HCT116 (cell line): ENCODE results near the gene ERN1. TPM values are rescaled to one million over a fixed set of nuclear protein-coding genes. Genes with fewer than 3 reads are reported as not detected.
A peak's percentile ranks its signal among the peaks of the same experiment; 100 is the strongest.

ENCODE experiments used
- ATAC-seq: fragments of 200-7000 bp; cut with Tn5 transposase; 2 replicates; pipeline ENCODE4 v1.9.1; 2020; ENCODE audit warnings: mild to moderate bottlenecking, moderate library complexity
- BruUV-seq: library from RNA; stranded (reverse); fragments of 400-500 nt; replicated peaks from 2 replicates; lab custom pipeline; 2021; lab: Mats Ljungman, UMichigan
- CTCF ChIA-PET: fragments of 300-600 bp; sonication (Branson Sonifier 250); formaldehyde crosslinking; loops from one replicate; lab custom pipeline; 2021; ENCODE audit warnings: antibody characterized with exemption; lab: Charles Lee
- POLR2A ChIA-PET: fragments of 300-600, 350-600 bp; sonication (Branson Sonifier 250); formaldehyde crosslinking; loops from one replicate; lab custom pipeline; 2021; ENCODE audit warnings: antibody characterized with exemption; lab: Charles Lee
- RAD21 ChIA-PET, 2 experiments: fragments of 300-600 bp; sonication (Branson Sonifier 250); formaldehyde crosslinking; loops; one replicate each; lab custom pipeline; 2023; ENCODE audit warnings: low total read pairs in 2 of 2; ENCODE audit not compliant: uncharacterized antibody in 2 of 2, unreplicated experiment in 2 of 2, low non-redundant PET in 1 of 2; lab: Charles Lee
- DNase-seq: peaks from one replicate; pipeline ENCODE4 v3.0.0-alpha.2; 2010; ENCODE audit warnings: low read depth, low spot score
- H2AFZ ChIP-seq: fragments of 200-600 bp; shearing (Covaris generic), sonication (generic); 2 replicates; pipeline ENCODE4 v1.6.1; 2017; ENCODE audit warnings: low read depth, mixed run types, mixed read lengths, antibody characterized with exemption, low read length; ENCODE audit not compliant: poor library complexity, severe bottlenecking
- H3K27ac ChIP-seq: 2 replicates; pipeline ENCODE4 v1.5.1; 2012; ENCODE audit warnings: low read depth, low read length
- H3K27me3 ChIP-seq: fragments of 200-600 bp; sonication (generic); 2 replicates; pipeline ENCODE4 v1.6.1; 2016; ENCODE audit warnings: mixed run types, low read length, mixed read lengths; ENCODE audit not compliant: insufficient read depth
- H3K36me3 ChIP-seq, 2 experiments: fragments of 200-500 bp in 1 of 2; fragments of 200-600 bp in 1 of 2; sonication (Bioruptor generic) in 1 of 2; sonication (generic) in 1 of 2; 2 replicates each; pipeline versions ENCODE4 v1.5.1 to v1.6.1; 2014 to 2016; ENCODE audit warnings: low read length in 2 of 2, inconsistent platforms in 1 of 2, mixed read lengths in 1 of 2, mixed run types in 1 of 2; ENCODE audit not compliant: insufficient read depth in 2 of 2, control insufficient read depth in 1 of 2
- H3K4me1 ChIP-seq, 2 experiments: fragments of 200-600 bp in 1 of 2; sonication (generic) in 1 of 2; 2 replicates each; pipeline versions ENCODE4 v1.5.1 to v1.6.1; 2012 to 2017; ENCODE audit warnings: low read length in 2 of 2, inconsistent platforms in 1 of 2, mild to moderate bottlenecking in 1 of 2, mixed read lengths in 1 of 2, mixed run types in 1 of 2, moderate library complexity in 1 of 2; ENCODE audit not compliant: insufficient read depth in 2 of 2, control insufficient read depth in 1 of 2
- H3K4me2 ChIP-seq: fragments of 200-600 bp; sonication (generic); 2 replicates; pipeline ENCODE4 v1.6.1; 2017; ENCODE audit warnings: mixed run types, low read length, mixed read lengths
- H3K4me3 ChIP-seq, 2 experiments: fragments of 200-600 bp in 1 of 2; sonication (generic) in 1 of 2; replicated peaks in 1 of 2; 2 replicates each; pipeline ENCODE4 v1.5.1; 2011 to 2016; ENCODE audit warnings: low read length in 2 of 2, control low read depth in 1 of 2, low read depth in 1 of 2, mild to moderate bottlenecking in 1 of 2, mixed read lengths in 1 of 2, mixed run types in 1 of 2
- H3K79me2 ChIP-seq: fragments of 200-600 bp; sonication (generic); 2 replicates; pipeline ENCODE4 v1.6.1; 2017; ENCODE audit warnings: mild to moderate bottlenecking, mixed run types, low read length, moderate library complexity, mixed read lengths; ENCODE audit not compliant: insufficient read depth
- H3K9ac ChIP-seq: fragments of 200-600 bp; sonication (generic); 2 replicates; pipeline ENCODE4 v1.6.1; 2016; ENCODE audit warnings: low read length, mixed read lengths
- H3K9me2 ChIP-seq: fragments of 200-600 bp; sonication (generic), shearing (Covaris generic); 2 replicates; pipeline ENCODE4 v1.6.1; 2017; ENCODE audit warnings: mixed run types, mild to moderate bottlenecking, moderate library complexity; ENCODE audit not compliant: insufficient read depth
- H3K9me3 ChIP-seq, 2 experiments: fragments of 200-500 bp in 1 of 2; fragments of 200-600 bp in 1 of 2; sonication (Bioruptor generic) in 1 of 2; sonication (generic) in 1 of 2; 2 replicates each; pipeline ENCODE4 v1.6.1; 2014 to 2017; ENCODE audit warnings: low read length in 2 of 2, mixed read lengths in 2 of 2, inconsistent platforms in 1 of 2, low read depth in 1 of 2, mild to moderate bottlenecking in 1 of 2, mixed run types in 1 of 2, moderate library complexity in 1 of 2; ENCODE audit not compliant: control insufficient read depth in 1 of 2, insufficient read depth in 1 of 2
- H4K20me1 ChIP-seq: fragments of 200-600 bp; sonication (generic), shearing (Covaris generic); 2 replicates; pipeline ENCODE4 v1.6.1; 2017; ENCODE audit warnings: mixed run types, mild to moderate bottlenecking, moderate library complexity; ENCODE audit not compliant: insufficient read depth
- EGR1 ChIP-seq: IDR thresholded peaks from 2 replicates; pipeline ENCODE4 v1.6.1; 2012; ENCODE audit warnings: low read depth
- POLR2AphosphoS5 ChIP-seq: IDR thresholded peaks from 2 replicates; pipeline ENCODE4 v1.6.1; 2011; ENCODE audit warnings: mild to moderate bottlenecking, low read depth, low read length, moderate library complexity
- RAD21 ChIP-seq: IDR thresholded peaks from 2 replicates; pipeline ENCODE4 v1.6.1; 2012; ENCODE audit warnings: low read depth, mild to moderate bottlenecking
- intact Hi-C: fragments of 100-400 bp; cut with micrococcal nuclease; formaldehyde crosslinking; loops from 2 replicates; pipeline ENCODE4 v1.10.0; 2022
- total RNA-seq: library from RNA; stranded (reverse); gene quantifications from one replicate; pipeline ENCODE4 v1.2.1, GENCODE V29; 2021; ENCODE audit not compliant: unreplicated experiment

ERN1 gene
- total RNA-seq, 1 experiment from 2014 or later: 28.2 TPM

- POLR2A ChIA-PET: interaction anchor here (1.2 kb wide), 1 partner anchor 71 kb away, joined by 3 read pairs; no protein-coding TSS in a partner anchor
- intact Hi-C loops: loop anchor here (1.0 kb wide), 1 partner anchor 70 kb away; no protein-coding TSS in a partner anchor
These were observed 140.2 kb downstream of the ERN1 start for GRCh38 chr17:63989622-63990345.

More at GRCh38 chr17:63989622-63990345, 140.2 kb downstream of the ERN1 start:
- no peaks in the 10 kb centered on the region for H3K36me3 ChIP-seq
- no peak for TF ChIP-seq POLR2AphosphoS5
- TF ChIP-seq RAD21: no peak
- TF ChIP-seq EGR1: no peak
- TF ChIP-seq, all 23 proteins: peak for 0
- Histone ChIP-seq H3K79me2 (no peaks in the 10 kb centered on the region), H3K27ac (no peak overlapping the region), H3K4me1 (peaks cover 7 to 20% of the 10 kb centered on the region in 2 experiments), H4K20me1 (no peaks in the 10 kb centered on the region), H3K9me3 (no peaks in the 10 kb centered on the region), H3K4me2 (peak overlapping the region; percentile 77; the same call in 1 of the 2 replicates), H3K27me3 (peaks cover 27% of the 10 kb centered on the region; the same call in 1 of the 2 replicates), H3K9me2 (no peaks in the 10 kb centered on the region), H2AFZ (no peak overlapping the region), H3K9ac (no peak overlapping the region), H3K4me3 (no peak overlapping the region)
- RAD21 ChIA-PET: interaction anchor here (0.8 to 1.6 kb wide), 4 partner anchors 39 to 144 kb away, joined by 3 to 6 read pairs (median 3); no protein-coding TSS in a partner anchor
- BruUV-seq: no TSS peak
- ATAC-seq: no peak; the same call in 1 of the 2 replicates
- DNase-seq: no peak
- CTCF ChIA-PET: interaction anchor here (0.8 to 7.3 kb wide), 14 partner anchors 9 to 144 kb away, joined by 3 to 77 read pairs (median 6); partner anchors contain the start of gene GH1

Other genes with a start within 250 kb of the ERN1 start
- gene GH2, start 248.2 kb downstream of the ERN1 start, total RNA-seq: not detected
- not detected for gene CSH1, start 233.6 kb downstream of the ERN1 start, total RNA-seq
- gene CSHL1, start 218.9 kb downstream of the ERN1 start, total RNA-seq: not detected
- not detected for gene GH1, start 211.3 kb downstream of the ERN1 start, total RNA-seq
- 0.59 TPM for gene CD79B, start 197.8 kb downstream of the ERN1 start, total RNA-seq
- 2.7 TPM for gene SCN4A, start 157.2 kb downstream of the ERN1 start, total RNA-seq
- gene PRR29, start 131.8 kb downstream of the ERN1 start, total RNA-seq: not detected
- gene ICAM2, start 109.5 kb downstream of the ERN1 start, total RNA-seq: 0.61 TPM
- 24.6 TPM for gene TEX2, start 133.1 kb upstream of the ERN1 start, total RNA-seq